Small intestine (tissue), 7 donors: Measurements from ENCODE around the gene ST8SIA6. TPM values are rescaled to one million over a fixed set of nuclear protein-coding genes. Genes with fewer than 3 reads are reported as not detected.
A peak's percentile ranks its signal among the peaks of the same experiment; 100 is the strongest.

ENCODE experiments used
- DNase-seq, 2 donors: peaks; one replicate each; pipeline versions ENCODE4 v3.0.0 to v3.0.0-alpha.2; 2013
- FAIRE-seq: peaks from 2 replicates; lab custom pipeline; 2012; peaks lifted over from hg19 to GRCh38; lab: Jason Lieb, UNC
- H3K27ac ChIP-seq, 3 donors: one replicate each; pipeline ENCODE4 v1.5.1; 2013; ENCODE audit warnings: low read length in 2 of 3, mild to moderate bottlenecking in 2 of 3, control low read depth in 1 of 3, inconsistent platforms in 1 of 3, low read depth in 1 of 3, moderate library complexity in 1 of 3
- H3K27me3 ChIP-seq, 3 donors: one replicate each; pipeline ENCODE4 v1.6.1; 2013; ENCODE audit warnings: low read length in 3 of 3, inconsistent platforms in 1 of 3; ENCODE audit not compliant: control insufficient read depth in 3 of 3, insufficient read depth in 3 of 3
- H3K36me3 ChIP-seq, 3 donors: one replicate each; pipeline ENCODE4 v1.6.1; 2013; ENCODE audit warnings: low read length in 3 of 3, inconsistent platforms in 1 of 3, low read depth in 1 of 3, mild to moderate bottlenecking in 1 of 3, moderate library complexity in 1 of 3; ENCODE audit not compliant: control insufficient read depth in 3 of 3, insufficient read depth in 2 of 3
- H3K4me1 ChIP-seq, 3 donors: one replicate each; pipeline ENCODE4 v1.6.1; 2013; ENCODE audit warnings: low read length in 2 of 3, inconsistent platforms in 1 of 3, low read depth in 1 of 3, mild to moderate bottlenecking in 1 of 3, moderate library complexity in 1 of 3; ENCODE audit not compliant: control insufficient read depth in 3 of 3, insufficient read depth in 2 of 3
- H3K4me3 ChIP-seq, 3 donors: one replicate each; pipeline ENCODE4 v1.5.1; 2013; ENCODE audit warnings: low read length in 3 of 3, control low read depth in 1 of 3, inconsistent platforms in 1 of 3, low read depth in 1 of 3, mild to moderate bottlenecking in 1 of 3, moderate library complexity in 1 of 3
- H3K9me3 ChIP-seq, 2 donors: one replicate each; pipeline ENCODE4 v1.6.1; 2013; ENCODE audit warnings: low read depth in 1 of 2, low read length in 1 of 2; ENCODE audit not compliant: control insufficient read depth in 2 of 2, insufficient read depth in 1 of 2
- WGBS, 3 donors: extraction: QIAGEN DNeasy Blood & Tissue Kit; methylation state at CpG; one replicate each; pipeline ENCODE4 v1.1.7; 2013; 5-methylcytosine and 5-hydroxymethylcytosine counted together
- polyA plus RNA-seq, 4 donors: library from polyadenylated mRNA; stranded (reverse) in 3 of 4; unstranded in 1 of 4; fragments of 200-250 nt in 3 of 4; fragments of 120-200 nt in 1 of 4; gene quantifications; one replicate each; pipeline versions ENCODE4 v1.2.1 to v1.2.3, GENCODE V29; 2013
- donor health status: healthy with polysubstance abuse.
- donor health status: control.
- donor health status: control.
- donor health status: Bipolar disorder and iron deficiency.
- donor health status: healthy.

Gene ST8SIA6
- polyA plus RNA-seq, 4 donors, result 0.15 to 1.5 TPM; not detected in 2

GRCh38 chr10:17465328-17466125 lies 11.1 kb upstream of the ST8SIA6 start:
- H3K4me3 ChIP-seq, result no peak overlapping the region
- H3K4me1 ChIP-seq, result no peaks in the 10 kb centered on the region
- H3K9me3 ChIP-seq, result peaks cover 0 to 5% of the 10 kb centered on the region in 2 donors
- H3K27ac ChIP-seq, result no peak overlapping the region
- DNase-seq (no peak), FAIRE-seq (no peak)
- 64 to 71% (median 66%) methylated on average over 5 of the region's 5 CpGs for WGBS, 3 donors
- no peaks in the 10 kb centered on the region for H3K36me3 ChIP-seq
- peaks cover 0 to 3% (median 0%) of the 10 kb centered on the region in 3 donors for H3K27me3 ChIP-seq

- WGBS, 3 donors, result 70 to 84% (median 78%) methylated on average over 5 of the region's 5 CpGs
- Histone ChIP-seq H3K4me1 (no peaks in the 10 kb centered on the region), H3K9me3 (no peaks in the 10 kb centered on the region), H3K27ac (no peak overlapping the region), H3K4me3 (no peak overlapping the region), H3K27me3 (peaks cover 0 to under 1% (median 0%) of the 10 kb centered on the region in 3 donors), H3K36me3 (no peaks in the 10 kb centered on the region)
- no peak for FAIRE-seq
- DNase-seq, result no peak
These were observed 10.2 kb upstream of the ST8SIA6 start for GRCh38 chr10:17464545-17464944.

GRCh38 chr10:17460756-17461155 lies 6.4 kb upstream of the ST8SIA6 start:
- Histone ChIP-seq H3K4me1 (no peaks in the 10 kb centered on the region), H3K4me3 (no peak overlapping the region), H3K36me3 (no peaks in the 10 kb centered on the region), H3K27ac (no peak overlapping the region), H3K27me3 (peaks cover 0 to 5% (median 0%) of the 10 kb centered on the region in 3 donors), H3K9me3 (no peaks in the 10 kb centered on the region)
- no peak for DNase-seq
- no peak for FAIRE-seq

- peaks cover 0 to 30% (median 2%) of the 10 kb centered on the region in 3 donors for H3K27me3 ChIP-seq
- peaks cover 0 to 10% of the 10 kb centered on the region in 2 donors for H3K9me3 ChIP-seq
- peaks cover 0 to 8% (median 0%) of the 10 kb centered on the region in 3 donors for H3K4me1 ChIP-seq
- DNase-seq (no peak), FAIRE-seq (no peak)
- no peak overlapping the region for H3K4me3 ChIP-seq
- H3K27ac ChIP-seq, result no peak overlapping the region
- 91 to 100% (median 92%) methylated on average over 2 of the region's 2 CpGs for WGBS, 3 donors
- H3K36me3 ChIP-seq, result no peaks in the 10 kb centered on the region
These were observed 2.7 kb upstream of the ST8SIA6 start for GRCh38 chr10:17457083-17457482.

GRCh38 chr10:17456032-17456548 lies 1.7 kb upstream of the ST8SIA6 start:
- no peak overlapping the region for H3K4me3 ChIP-seq
- H3K27me3 ChIP-seq, result peaks cover 0 to 38% (median 2%) of the 10 kb centered on the region in 3 donors
- DNase-seq (no peak), FAIRE-seq (no peak)
- H3K4me1 ChIP-seq, result peaks cover 0 to 8% (median 0%) of the 10 kb centered on the region in 3 donors
- peaks cover 0 to 10% of the 10 kb centered on the region in 2 donors for H3K9me3 ChIP-seq
- no peak overlapping the region for H3K27ac ChIP-seq
- H3K36me3 ChIP-seq, result no peaks in the 10 kb centered on the region
- 92 to 95% (median 94%) methylated on average over 2 of the region's 2 CpGs for WGBS, 3 donors

- peaks cover 0 to 15% of the 10 kb centered on the region in 2 donors for H3K9me3 ChIP-seq
- peaks cover 0 to 8% (median 0%) of the 10 kb centered on the region in 3 donors for H3K4me1 ChIP-seq
- no peak overlapping the region for H3K4me3 ChIP-seq
- FAIRE-seq (no peak), DNase-seq (no peak)
- peaks cover 0 to 48% (median 2%) of the 10 kb centered on the region in 3 donors for H3K27me3 ChIP-seq
- WGBS, 3 donors, result 90% methylated on average over 2 of the region's 2 CpGs
- no peaks in the 10 kb centered on the region for H3K36me3 ChIP-seq
- no peak overlapping the region for H3K27ac ChIP-seq
These were observed 673 bp upstream of the ST8SIA6 start for GRCh38 chr10:17455015-17455520.

- 1 to 2% (median 2%) methylated on average over 49 to 66 of the region's 66 CpGs for WGBS, 3 donors
- no peaks in the 10 kb centered on the region for H3K36me3 ChIP-seq
- H3K9me3 ChIP-seq, result peaks cover 0 to 24% of the 10 kb centered on the region in 2 donors
- FAIRE-seq (no peak), DNase-seq (peak; percentile 55 to 70)
- H3K4me3 ChIP-seq, result peak overlapping the region; percentile 24 to 42 (median 30)
- H3K27ac ChIP-seq, result no peak overlapping the region
- H3K27me3 ChIP-seq, result peaks cover 0 to 53% (median 2%) of the 10 kb centered on the region in 3 donors
- H3K4me1 ChIP-seq, result peaks cover 0 to 8% (median 0%) of the 10 kb centered on the region in 3 donors
These were observed 863 bp downstream of the ST8SIA6 start for GRCh38 chr10:17453373-17454091.

- no peak for FAIRE-seq
- H3K4me1 ChIP-seq, result peaks cover 0 to 8% (median 0%) of the 10 kb centered on the region in 3 donors
- H3K4me3 ChIP-seq, result no peak overlapping the region
- peaks cover 0 to 30% of the 10 kb centered on the region in 2 donors for H3K9me3 ChIP-seq
- H3K36me3 ChIP-seq, result no peaks in the 10 kb centered on the region
- 13 to 26% (median 17%) methylated on average over 7 of the region's 7 CpGs for WGBS, 3 donors
- DNase-seq, result no peak
- H3K27me3 ChIP-seq, result peaks cover 0 to 53% (median 2%) of the 10 kb centered on the region in 3 donors
- no peak overlapping the region for H3K27ac ChIP-seq
These were observed 1.4 kb downstream of the ST8SIA6 start for GRCh38 chr10:17453035-17453372.
